Activated CD8-positive, alpha-beta memory T cell treated with anti-CD3 and anti-CD28 coated beads, Interleukin-2, amount 50 U/mL, for 24 hours (primary cell): Measurements from ENCODE around the gene SNX8.

Experiments
- DNase-seq: peaks from one replicate; pipeline ENCODE4 v3.0.0-alpha.2; 2020; ENCODE audit errors: extremely low read depth

SNX8 gene

GRCh38 chr7:2204446-2204845, 109.8 kb downstream of the SNX8 start:
- DNase-seq: no peak

DNA sequence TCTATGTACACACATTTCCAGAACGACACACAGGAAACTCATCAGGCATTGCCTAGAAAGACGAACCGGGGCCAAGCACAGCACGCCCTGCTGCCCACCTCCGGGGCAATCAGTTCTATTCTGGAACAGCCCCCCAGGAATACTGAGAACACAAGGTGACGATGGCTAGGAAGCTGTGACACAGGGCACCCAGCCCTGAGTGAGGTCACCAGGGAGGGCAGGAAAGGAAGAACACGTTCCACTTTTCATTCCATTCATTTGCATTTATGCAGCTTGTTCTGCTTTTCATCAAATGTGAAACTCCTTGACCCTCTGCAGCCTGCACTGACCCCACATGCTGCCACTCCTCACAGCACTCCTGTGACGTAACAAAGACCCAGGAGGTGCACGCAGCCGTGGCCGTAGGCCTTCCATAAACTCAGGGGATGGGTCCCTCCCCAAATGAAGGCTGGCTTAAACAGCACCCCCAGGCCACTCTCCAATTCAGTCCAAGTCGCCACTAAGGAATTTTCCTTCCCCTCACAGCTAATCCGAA, 110.4 kb downstream of the SNX8 start:
- no peak for DNase-seq

GRCh38 chr7:2202901-2203765, 111.1 kb downstream of the SNX8 start:
- no peak for DNase-seq

DNA sequence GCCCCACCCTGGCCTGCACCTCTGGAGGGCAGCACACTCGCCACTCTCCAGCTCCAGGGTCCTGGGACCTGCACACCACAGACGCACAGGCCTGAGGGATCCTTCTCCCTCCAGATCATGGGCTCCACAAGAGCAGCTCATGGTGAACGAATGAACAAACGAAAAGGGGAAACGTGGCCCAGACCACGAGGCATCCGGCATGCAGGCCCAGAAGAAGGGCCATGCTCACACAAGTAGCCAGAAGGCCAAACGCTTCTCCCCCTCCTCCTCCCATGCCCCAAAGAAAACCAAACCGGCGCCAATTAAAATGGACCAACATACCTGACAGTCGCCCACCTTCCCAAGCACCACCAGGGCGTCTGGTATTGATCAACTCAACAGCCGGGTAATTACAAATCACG, 111.9 kb downstream of the SNX8 start:
- no peak for DNase-seq
